CD8-positive, alpha-beta memory T cell (primary cell): ENCODE results near the gene JAK3. TPM values are rescaled to one million over a fixed set of nuclear protein-coding genes. Genes with fewer than 3 reads are reported as not detected.

ENCODE experiments used
- CTCF ChIA-PET: fragments of 350-600 bp; sonication (Branson Sonifier 250); formaldehyde crosslinking; loops from one replicate; lab custom pipeline; 2021; ENCODE audit warnings: antibody characterized with exemption; lab: Charles Lee
- POLR2A ChIA-PET: fragments of 350-600 bp; sonication (Branson Sonifier 250); formaldehyde crosslinking; loops from one replicate; lab custom pipeline; 2021; ENCODE audit warnings: antibody characterized with exemption; lab: Charles Lee
- DNase-seq, 5 donors: peaks; one replicate each; pipeline versions ENCODE4 v3.0.0 to v3.0.0-alpha.2; 2020 to 2022; ENCODE audit warnings: mixed read lengths in 1 of 5
- H3K27ac ChIP-seq: one replicate; pipeline ENCODE4 v1.7.0; 2013; ENCODE audit warnings: low read depth, mild to moderate bottlenecking, low read length, moderate library complexity
- H3K27me3 ChIP-seq: 2 replicates; pipeline ENCODE4 v1.7.0; 2013; ENCODE audit warnings: low read length, mild to moderate bottlenecking; ENCODE audit not compliant: insufficient read depth, poor library complexity, severe bottlenecking
- H3K36me3 ChIP-seq: 2 replicates; pipeline ENCODE4 v1.7.0; 2013; ENCODE audit warnings: mild to moderate bottlenecking, low read length, moderate library complexity; ENCODE audit not compliant: insufficient read depth
- H3K4me1 ChIP-seq: 2 replicates; pipeline ENCODE4 v1.7.0; 2013; ENCODE audit warnings: mild to moderate bottlenecking, low read length, moderate library complexity; ENCODE audit not compliant: insufficient read depth
- H3K4me3 ChIP-seq: 2 replicates; pipeline ENCODE4 v1.7.0; 2013; ENCODE audit warnings: mild to moderate bottlenecking, low read length
- H3K9me3 ChIP-seq: 2 replicates; pipeline ENCODE4 v1.7.0; 2013; ENCODE audit warnings: mild to moderate bottlenecking, low read length
- H3K27ac Mint-ChIP-seq, 8 donors: one replicate each; pipeline ENCODE4 v1.8.0; 2020 to 2021; ENCODE audit warnings: mixed read lengths in 8 of 8, mild to moderate bottlenecking in 6 of 8, inconsistent platforms in 3 of 8, moderate library complexity in 3 of 8
- H3K27me3 Mint-ChIP-seq, 2 donors: one replicate each; pipeline ENCODE4 v1.8.0; 2020 to 2021; ENCODE audit warnings: mixed read lengths in 2 of 2, mild to moderate bottlenecking in 1 of 2, moderate library complexity in 1 of 2
- H3K36me3 Mint-ChIP-seq, 3 donors: one replicate each; pipeline ENCODE4 v1.8.0; 2020 to 2021; ENCODE audit warnings: mixed read lengths in 3 of 3, inconsistent platforms in 1 of 3, mild to moderate bottlenecking in 1 of 3
- H3K4me1 Mint-ChIP-seq, 3 donors: one replicate each; pipeline ENCODE4 v1.8.0; 2020 to 2021; ENCODE audit warnings: mixed read lengths in 3 of 3, inconsistent platforms in 1 of 3, mild to moderate bottlenecking in 1 of 3
- H3K4me3 Mint-ChIP-seq, 7 donors: one replicate each; pipeline ENCODE4 v1.8.0; 2020 to 2021; ENCODE audit warnings: mixed read lengths in 7 of 7, mild to moderate bottlenecking in 6 of 7, moderate library complexity in 4 of 7, inconsistent platforms in 2 of 7
- H3K9me3 Mint-ChIP-seq, 5 donors: one replicate each; pipeline ENCODE4 v1.8.0; 2020 to 2022; ENCODE audit warnings: mixed read lengths in 5 of 5, mild to moderate bottlenecking in 3 of 5, moderate library complexity in 2 of 5, inconsistent platforms in 1 of 5
- polyA plus RNA-seq: library from polyadenylated mRNA; unstranded; fragments of 300-500 nt; fragmentation: Illumina TruSeq; gene quantifications from one replicate; pipeline ENCODE4 v1.2.3, GENCODE V29; 2021
- total RNA-seq, 2 experiments: library from RNA; stranded (reverse); gene quantifications; one replicate each; pipeline ENCODE4 v1.2.3, GENCODE V29; 2021

JAK3 gene
- total and polyA plus RNA-seq, 3 experiments from 2014 or later: 84.0 to 125 (median 119) TPM

- Histone ChIP-seq H3K4me1 (no peaks in the 10 kb centered on the region), H3K27ac (no peak overlapping the region), H3K27me3 (no peaks in the 10 kb centered on the region), H3K36me3 (peaks cover 13% of the 10 kb centered on the region), H3K9me3 (no peaks in the 10 kb centered on the region), H3K4me3 (no peak overlapping the region)
- Mint-ChIP-seq H3K4me3 (peak overlapping the region in 2 of 7 donors; percentile 41 to 54), H3K9me3 (no peaks in the 10 kb centered on the region), H3K36me3 (peaks cover 10 to 57% (median 10%) of the 10 kb centered on the region in 3 donors), H3K27ac (peak overlapping the region in 3 of 8 donors; percentile 23 to 35 (median 27)), H3K4me1 (peaks cover 0 to 9% (median 5%) of the 10 kb centered on the region in 3 donors), H3K27me3 (peaks cover 0 to 3% of the 10 kb centered on the region in 2 donors)
- ChIA-PET POLR2A (no interaction called here), CTCF (interaction anchor here (0.9 to 4.5 kb wide), 3 partner anchors 24 to 80 kb away, joined by 4 to 23 read pairs (median 4); no protein-coding TSS in a partner anchor)
- no peak for DNase-seq
Measured at GRCh38 chr19:17775991-17776803, 71.6 kb downstream of the JAK3 start.

DNA sequence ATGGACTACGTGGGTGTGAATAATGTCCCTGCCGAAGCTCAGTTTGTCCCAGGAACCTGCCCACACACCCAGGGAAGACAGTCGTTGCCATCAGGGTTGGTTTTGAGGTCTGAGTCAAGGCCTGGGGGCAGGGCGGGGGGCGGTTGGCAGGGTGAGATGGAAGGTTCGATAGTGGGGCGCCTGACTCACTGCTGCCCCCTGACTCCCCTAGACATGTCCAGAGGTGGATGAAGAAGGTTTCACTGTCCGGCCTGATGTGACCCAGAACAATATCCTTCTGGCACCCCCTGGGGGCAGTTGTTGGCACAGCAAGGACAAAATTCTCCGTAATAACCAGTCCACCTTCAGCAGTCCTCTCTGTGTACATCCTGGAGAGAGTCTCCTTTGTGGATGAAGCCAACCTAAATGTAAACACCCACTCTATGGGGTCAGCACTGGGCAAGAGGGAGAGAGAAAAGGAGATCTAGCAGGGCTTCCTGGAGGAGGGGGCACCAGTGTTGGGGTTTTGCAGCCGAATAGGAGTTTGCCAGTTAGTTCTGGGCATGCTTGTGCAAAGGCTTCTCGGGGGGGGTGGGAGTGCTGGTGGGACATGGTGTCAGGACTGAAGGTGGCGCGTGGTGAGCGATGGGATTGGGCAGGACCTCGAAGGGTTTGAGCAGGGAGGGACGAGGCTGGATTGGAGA is 72.4 kb downstream of the JAK3 start:
- no peak overlapping the region for H3K4me3 ChIP-seq
- Mint-ChIP-seq H3K36me3 (peaks cover 10 to 60% (median 10%) of the 10 kb centered on the region in 3 donors), H3K27me3 (peaks cover 0 to 3% of the 10 kb centered on the region in 2 donors), H3K4me1 (peaks cover 0 to 9% (median 5%) of the 10 kb centered on the region in 3 donors), H3K9me3 (no peaks in the 10 kb centered on the region), H3K27ac (peak overlapping the region in 2 of 8 donors; percentile 55 to 80), H3K4me3 (peak overlapping the region in 1 of 7 donors; percentile 54)
- H3K27me3 ChIP-seq: no peaks in the 10 kb centered on the region
- H3K4me1 ChIP-seq: no peaks in the 10 kb centered on the region
- ChIA-PET POLR2A (no interaction called here), CTCF (interaction anchor here (0.5 to 4.5 kb wide), 12 partner anchors 9 to 80 kb away, joined by 3 to 23 read pairs (median 4); partner anchors contain the start of genes FCHO1 and MAP1S)
- DNase-seq: peak in 1 of 5 donors; percentile 26
- no peaks in the 10 kb centered on the region for H3K9me3 ChIP-seq
- H3K36me3 ChIP-seq: peaks cover 13% of the 10 kb centered on the region
- H3K27ac ChIP-seq: no peak overlapping the region

Other genes with a start within 250 kb of the JAK3 start
- not detected for gene UNC13A, start 159.6 kb downstream of the JAK3 start, total RNA-seq
- gene UNC13A, start 159.6 kb downstream of the JAK3 start, polyA plus RNA-seq: not detected
- 10 to 100 TPM; 66.1 to 72.3 TPM for gene MAP1S, start 128.5 kb downstream of the JAK3 start, total RNA-seq
- 43.0 TPM for gene MAP1S, start 128.5 kb downstream of the JAK3 start, polyA plus RNA-seq
- gene FCHO1, start 96.5 kb downstream of the JAK3 start, total RNA-seq: 10 to 100 TPM; 37.7 to 38.7 TPM
- 23.0 TPM for gene FCHO1, start 96.5 kb downstream of the JAK3 start, polyA plus RNA-seq
- not detected for gene B3GNT3, start 52.8 kb downstream of the JAK3 start, total RNA-seq
- not detected for gene B3GNT3, start 52.8 kb downstream of the JAK3 start, polyA plus RNA-seq
- gene INSL3, start 26.5 kb downstream of the JAK3 start, total RNA-seq: 1 to 10 TPM; 1.8 to 2.9 TPM
- gene INSL3, start 26.5 kb downstream of the JAK3 start, polyA plus RNA-seq: 2.6 TPM
- gene RPL18A, start 11.9 kb upstream of the JAK3 start, total RNA-seq: 1,000 to 10,000 TPM; 3,114 to 3,151 TPM
- 3,296 TPM for gene RPL18A, start 11.9 kb upstream of the JAK3 start, polyA plus RNA-seq
- 1 to 10 TPM; 1.2 to 1.7 TPM for gene SLC5A5, start 24.0 kb upstream of the JAK3 start, total RNA-seq
- gene SLC5A5, start 24.0 kb upstream of the JAK3 start, polyA plus RNA-seq: 0.33 TPM
- gene CCDC124, start 85.0 kb upstream of the JAK3 start, total RNA-seq: 100 to 1,000 TPM; 184 to 195 TPM
- 65.7 TPM for gene CCDC124, start 85.0 kb upstream of the JAK3 start, polyA plus RNA-seq
- gene KCNN1, start 119.1 kb upstream of the JAK3 start, total RNA-seq: under 1 TPM; 0.13 to 0.15 TPM
- not detected for gene KCNN1, start 119.1 kb upstream of the JAK3 start, polyA plus RNA-seq
- 10 to 100 TPM; 33.5 to 37.1 TPM for gene ARRDC2, start 160.2 kb upstream of the JAK3 start, total RNA-seq
- gene ARRDC2, start 160.2 kb upstream of the JAK3 start, polyA plus RNA-seq: 45.8 TPM
- 10 to 100 TPM; 18.9 to 19.6 TPM for gene IL12RB1, start 239.0 kb upstream of the JAK3 start, total RNA-seq
- 43.2 TPM for gene IL12RB1, start 239.0 kb upstream of the JAK3 start, polyA plus RNA-seq
- gene MAST3, start 249.8 kb upstream of the JAK3 start, total RNA-seq: 10 to 100 TPM; 15.0 to 15.9 TPM
- 18.6 TPM for gene MAST3, start 249.8 kb upstream of the JAK3 start, polyA plus RNA-seq